ENCODE data around the gene ARRB1.

ARRB1 gene
- total RNA-seq, result 10.3 to 51.3 (median 25.2) reads per million in 9 experiments

DNA sequence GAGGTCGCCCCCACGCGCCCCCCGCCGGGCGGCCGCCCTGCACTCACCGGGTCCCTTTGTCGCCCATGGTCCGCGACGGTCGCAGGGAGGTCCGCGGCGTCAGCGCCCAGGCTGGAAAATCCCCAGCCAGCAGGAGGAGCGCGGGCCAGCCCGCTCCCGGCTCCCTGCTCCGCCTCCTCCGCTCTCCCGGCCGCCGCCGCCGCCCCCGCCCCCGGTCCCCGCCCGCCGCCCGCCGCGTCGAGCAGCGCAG, at the start of gene ARRB1:
ARRB1 (minus strand) TSS at position 121 of the 250 bp plus-strand sequence; CDS start at position 67, 54 bp downstream.
- peak within 1 kb of the TSS; percentile 84 to 93 for H3K27ac Mint-ChIP-seq
- H3K4me1 Mint-ChIP-seq (ENCODE audit: low read depth in 2 of 2), result peaks cover 40 to 57% of the 10 kb centered on the region in 2 donors
- ATAC-seq (replicated peaks), result no peak
- H3K27me3 Mint-ChIP-seq, result no peaks in the 10 kb centered on the region
- no peaks in the 10 kb centered on the region for H3K9me3 Mint-ChIP-seq
- peaks cover 9% of the 10 kb centered on the region for H3K36me3 Mint-ChIP-seq (ENCODE audit: insufficient read depth)
- DNase-seq, result no peak
- H3K4me3 Mint-ChIP-seq, result peak within 1 kb of the TSS; percentile 78 to 89

DNA sequence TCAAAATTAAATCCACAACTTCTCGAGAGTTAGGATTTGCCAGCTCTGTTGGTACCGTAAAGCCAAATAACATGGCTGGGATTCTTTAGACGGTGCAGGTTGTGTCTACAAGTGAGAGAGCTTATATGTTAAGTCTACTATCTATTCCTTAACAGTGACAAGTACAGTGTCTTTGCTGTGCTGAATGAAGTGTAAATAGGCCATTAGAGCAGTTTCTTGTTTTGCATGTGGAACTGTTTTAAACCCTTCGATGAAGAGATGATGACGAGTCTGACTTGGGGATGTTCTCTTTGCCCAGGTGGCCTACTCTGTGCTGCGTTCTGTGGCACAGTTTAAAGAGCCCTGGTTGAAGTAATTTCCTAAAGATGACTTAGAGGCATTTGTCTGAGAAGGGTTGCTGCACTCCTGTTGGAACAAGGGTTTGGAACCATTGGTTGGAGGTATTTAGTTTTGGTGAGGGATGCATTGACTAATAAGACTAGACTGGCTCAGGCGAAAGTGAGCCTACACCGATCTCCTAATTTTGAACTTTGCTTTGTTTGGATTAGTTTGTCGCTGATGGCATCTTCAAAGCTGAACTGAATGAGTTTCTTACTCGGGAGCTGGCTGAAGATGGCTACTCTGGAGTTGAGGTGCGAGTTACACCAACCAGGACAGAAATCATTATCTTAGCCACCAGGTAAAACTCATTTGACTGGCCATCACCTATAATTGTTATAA, 48.8 kb upstream of the ARRB1 start:
- Mint-ChIP-seq H3K4me1 (ENCODE audit: low read depth in 2 of 2) (peaks cover 46 to 55% of the 10 kb centered on the region in 2 donors), H3K4me3 (peak overlapping the region; percentile 98 to 99), H3K27ac (peak overlapping the region; percentile 97 to 98), H3K9me3 (no peaks in the 10 kb centered on the region), H3K27me3 (no peaks in the 10 kb centered on the region), H3K36me3 (ENCODE audit: insufficient read depth) (peaks cover 57% of the 10 kb centered on the region)
- ATAC-seq (replicated peaks) (peak; percentile 21), DNase-seq (no peak)

- ATAC-seq (replicated peaks) (peak; percentile 90), DNase-seq (peak; percentile 81 to 88 (median 82))
- Mint-ChIP-seq H3K9me3 (no peaks in the 10 kb centered on the region), H3K36me3 (ENCODE audit: insufficient read depth) (peaks cover 49% of the 10 kb centered on the region), H3K27me3 (no peaks in the 10 kb centered on the region), H3K27ac (peak within 1 kb of the TSS; percentile 97 to 98), H3K4me1 (ENCODE audit: low read depth in 2 of 2) (peaks cover 43 to 52% of the 10 kb centered on the region in 2 donors), H3K4me3 (peak within 1 kb of the TSS; percentile 98 to 99)
Observed at GRCh38 chr11:75399344-75400145, 48.1 kb upstream of the ARRB1 start, which contains the start of gene RPS3. TSS of gene RPS3 (plus strand) at chr11:75399518. CDS start at chr11:75399548, 30 bp downstream.

- H3K36me3 Mint-ChIP-seq (ENCODE audit: insufficient read depth), result peaks cover 43% of the 10 kb centered on the region
- DNase-seq (no peak), ATAC-seq (replicated peaks) (no peak)
- no peaks in the 10 kb centered on the region for H3K27me3 Mint-ChIP-seq
- H3K9me3 Mint-ChIP-seq, result no peaks in the 10 kb centered on the region
- peak overlapping the region; percentile 97 to 98 for H3K27ac Mint-ChIP-seq
- H3K4me1 Mint-ChIP-seq (ENCODE audit: low read depth in 2 of 2), result peaks cover 36 to 45% of the 10 kb centered on the region in 2 donors
- peak overlapping the region; percentile 98 to 99 for H3K4me3 Mint-ChIP-seq
Observed at GRCh38 chr11:75398906-75399305, 47.4 kb upstream of the ARRB1 start.

DNA sequence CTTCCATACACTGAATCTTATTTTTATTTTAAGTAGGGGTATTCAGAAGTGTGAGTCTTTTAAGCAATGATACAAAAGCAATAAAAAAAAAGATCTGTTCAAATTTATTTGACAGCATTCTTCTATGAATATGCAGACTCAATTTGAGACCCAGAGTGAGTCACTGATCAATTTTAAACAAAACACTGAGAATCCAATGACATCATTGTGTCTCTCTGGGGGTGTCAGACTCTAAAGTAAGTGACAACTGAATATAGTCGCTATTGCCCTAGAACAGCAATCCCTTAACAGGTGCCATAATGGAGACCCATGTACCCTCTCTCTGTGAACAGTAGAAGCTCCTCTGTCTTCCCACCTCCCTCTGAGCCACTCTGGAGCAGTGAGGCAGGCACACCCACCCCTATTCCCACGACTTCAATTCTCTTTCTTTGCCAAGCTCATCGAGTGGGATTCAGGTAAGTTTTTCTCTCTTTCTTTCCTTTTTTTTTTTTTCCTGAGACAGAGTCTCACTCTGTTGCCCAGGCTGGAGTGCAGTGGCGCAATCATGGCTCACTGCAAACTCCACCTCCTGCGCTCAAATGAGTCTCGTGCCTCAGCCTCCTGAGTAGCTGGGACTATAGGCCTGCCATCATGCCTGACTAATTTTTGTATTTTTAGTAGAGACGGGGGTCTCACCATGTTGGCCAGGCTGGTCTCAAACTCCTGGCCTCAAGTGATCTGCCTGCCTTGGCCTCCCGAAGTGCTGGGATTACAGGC, 42.8 kb upstream of the ARRB1 start:
- Mint-ChIP-seq H3K4me1 (ENCODE audit: low read depth in 2 of 2) (peaks cover 2% of the 10 kb centered on the region in 2 donors), H3K27me3 (peaks cover 0 to 10% of the 10 kb centered on the region in 2 donors), H3K9me3 (no peaks in the 10 kb centered on the region), H3K36me3 (ENCODE audit: insufficient read depth) (peaks cover 1% of the 10 kb centered on the region), H3K4me3 (no peak overlapping the region), H3K27ac (no peak overlapping the region)
- ATAC-seq (replicated peaks), result no peak
- DNase-seq, result no peak

DNA sequence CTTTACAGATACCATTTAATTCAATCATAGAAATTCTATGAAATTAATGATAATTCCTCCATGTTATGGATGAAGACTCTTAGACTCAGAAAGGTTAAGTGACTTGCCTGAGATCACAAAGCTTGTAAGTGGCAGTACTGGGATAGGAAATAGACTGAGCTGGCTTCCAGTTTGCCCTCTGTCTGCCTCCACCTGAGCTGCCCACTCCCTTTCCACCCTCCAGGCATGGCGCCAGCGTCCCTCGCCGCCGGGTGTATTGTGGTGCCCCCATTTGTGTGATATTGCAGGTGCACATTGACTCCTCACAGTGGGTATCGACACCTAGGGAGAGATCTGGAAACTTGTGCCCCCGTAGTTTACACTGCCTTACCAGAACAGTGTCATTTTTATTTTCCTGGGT, 38.5 kb upstream of the ARRB1 start:
- no peak overlapping the region for H3K27ac Mint-ChIP-seq
- ATAC-seq (replicated peaks), result no peak
- no peaks in the 10 kb centered on the region for H3K4me1 Mint-ChIP-seq (ENCODE audit: low read depth in 2 of 2)

DNA sequence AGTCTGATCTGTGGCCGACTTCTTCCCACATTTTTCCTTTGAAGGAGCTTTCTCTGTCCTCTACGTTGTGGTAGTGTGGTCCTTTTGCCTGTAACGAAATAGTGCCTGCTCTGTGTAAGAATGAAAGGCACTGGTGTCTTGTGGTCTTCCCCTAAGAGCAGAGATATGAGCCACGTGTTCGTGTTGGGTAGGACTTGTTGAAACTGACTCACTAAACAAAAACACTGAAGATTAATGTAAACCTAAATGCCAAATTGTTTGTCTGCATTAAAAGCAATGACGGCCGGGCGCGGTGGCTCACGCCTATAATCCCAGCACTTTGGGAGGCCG, 37.8 kb upstream of the ARRB1 start:
- Mint-ChIP-seq H3K9me3 (no peaks in the 10 kb centered on the region), H3K27ac (no peak overlapping the region), H3K36me3 (ENCODE audit: insufficient read depth) (no peaks in the 10 kb centered on the region), H3K4me1 (ENCODE audit: low read depth in 2 of 2) (peaks cover 4% of the 10 kb centered on the region in 2 donors), H3K27me3 (peaks cover 0 to 10% of the 10 kb centered on the region in 2 donors), H3K4me3 (no peak overlapping the region)
- no peak for DNase-seq
- ATAC-seq (replicated peaks), result no peak

More for the DNA sequence above, 38.5 kb upstream of the ARRB1 start:
- Mint-ChIP-seq H3K27me3 (peaks cover 0 to 10% of the 10 kb centered on the region in 2 donors), H3K36me3 (ENCODE audit: insufficient read depth) (no peaks in the 10 kb centered on the region), H3K4me3 (no peak overlapping the region), H3K9me3 (no peaks in the 10 kb centered on the region)
- no peak for DNase-seq

- Mint-ChIP-seq H3K27me3 (peaks cover 0 to 10% of the 10 kb centered on the region in 2 donors), H3K27ac (no peak overlapping the region), H3K4me3 (no peak overlapping the region), H3K4me1 (ENCODE audit: low read depth in 2 of 2) (peaks cover 9% of the 10 kb centered on the region in 2 donors), H3K36me3 (ENCODE audit: insufficient read depth) (no peaks in the 10 kb centered on the region), H3K9me3 (no peaks in the 10 kb centered on the region)
- ATAC-seq (replicated peaks) (peak; percentile 86), DNase-seq (peak; percentile 66 to 68 (median 68))
Observed at GRCh38 chr11:75388386-75389275, 37.2 kb upstream of the ARRB1 start.

GRCh38 chr11:75387736-75388294, 36.4 kb upstream of the ARRB1 start:
- H3K9me3 Mint-ChIP-seq, result no peaks in the 10 kb centered on the region
- no peak for ATAC-seq (replicated peaks)
- no peak overlapping the region for H3K27ac Mint-ChIP-seq
- H3K4me3 Mint-ChIP-seq, result no peak overlapping the region
- H3K4me1 Mint-ChIP-seq (ENCODE audit: low read depth in 2 of 2), result peaks cover 15 to 16% of the 10 kb centered on the region in 2 donors
- DNase-seq, result no peak
- peaks cover 0 to 10% of the 10 kb centered on the region in 2 donors for H3K27me3 Mint-ChIP-seq
- H3K36me3 Mint-ChIP-seq (ENCODE audit: insufficient read depth), result no peaks in the 10 kb centered on the region

GRCh38 chr11:75386942-75387630, 35.6 kb upstream of the ARRB1 start:
- Mint-ChIP-seq H3K4me3 (no peak overlapping the region), H3K27ac (no peak overlapping the region), H3K36me3 (ENCODE audit: insufficient read depth) (no peaks in the 10 kb centered on the region), H3K27me3 (peaks cover 0 to 10% of the 10 kb centered on the region in 2 donors), H3K9me3 (no peaks in the 10 kb centered on the region), H3K4me1 (ENCODE audit: low read depth in 2 of 2) (peaks cover 15 to 16% of the 10 kb centered on the region in 2 donors)
- no peak for DNase-seq
- ATAC-seq (replicated peaks), result no peak

DNA sequence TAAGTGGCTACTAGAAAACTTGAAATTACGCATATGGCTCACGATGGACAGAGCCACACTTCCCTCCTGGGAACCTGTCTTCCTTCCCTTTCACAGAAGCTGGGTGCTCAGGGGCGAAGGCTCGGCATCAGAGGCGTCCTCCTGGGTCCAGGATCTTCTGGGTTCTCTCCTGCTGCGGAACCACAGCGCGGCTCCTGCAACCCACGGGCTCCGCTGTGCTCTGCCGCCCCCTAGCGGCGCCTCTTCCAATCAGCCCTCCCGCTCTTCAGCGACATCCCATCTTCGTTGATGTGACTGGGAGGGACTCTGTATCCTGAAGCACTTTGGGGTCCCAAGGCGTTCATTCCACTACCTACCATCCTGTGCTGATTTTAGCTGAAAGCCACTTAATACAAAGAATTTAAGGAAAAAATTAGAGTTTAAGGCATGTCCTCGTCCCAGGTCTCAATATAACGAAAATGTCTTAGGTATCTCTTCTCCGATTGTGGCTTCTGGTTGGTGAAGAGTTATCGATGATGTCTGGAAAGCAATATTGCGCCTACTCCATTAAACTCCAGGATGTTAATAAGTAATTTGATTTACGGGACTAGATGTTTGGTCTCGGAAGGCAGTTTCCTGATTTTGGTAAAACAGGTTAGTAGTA, 33.1 kb upstream of the ARRB1 start:
- ATAC-seq (replicated peaks) (peak; percentile 82), DNase-seq (peak; percentile 68 to 72 (median 71))
- H3K27ac Mint-ChIP-seq, result peak overlapping the region in 1 of 2 donors; percentile 15
- peak overlapping the region; percentile 30 to 71 for H3K4me3 Mint-ChIP-seq
- peaks cover 15 to 16% of the 10 kb centered on the region in 2 donors for H3K4me1 Mint-ChIP-seq (ENCODE audit: low read depth in 2 of 2)
- H3K27me3 Mint-ChIP-seq, result no peaks in the 10 kb centered on the region
- no peaks in the 10 kb centered on the region for H3K9me3 Mint-ChIP-seq
- no peaks in the 10 kb centered on the region for H3K36me3 Mint-ChIP-seq (ENCODE audit: insufficient read depth)

All from effector memory CD8-positive, alpha-beta T cell (primary cell).